GM21447 (cell line): Measurements from ENCODE around the gene TTC9C.
"Not testable (repeated sequence)": the region's sequence is repeated elsewhere in the genome, so short reads cannot be mapped to it uniquely, and the experiment has no call there.

ENCODE experiments used
- ATAC-seq: cut with Tn5 transposase; IDR thresholded peaks from one replicate; pipeline ENCODE4 v1.9.1; 2021; ENCODE audit not compliant: unreplicated experiment

The TTC9C gene

GRCh38 chr11:62749931-62750330 is 21.6 kb downstream of the TTC9C start:
- ATAC-seq, result not testable (repeated sequence)

- no peak for ATAC-seq
Observed at GRCh38 chr11:62752177-62752785, 24.0 kb downstream of the TTC9C start.

- ATAC-seq, result no peak
Observed at GRCh38 chr11:62752994-62753735, 24.9 kb downstream of the TTC9C start.

- ATAC-seq, result peak; percentile 94
Observed at GRCh38 chr11:62753736-62754603, 25.7 kb downstream of the TTC9C start, which contains the start of gene ZBTB3. Gene ZBTB3, minus strand, starts transcription at chr11:62754160. Its CDS starts 496 bp downstream, at chr11:62753664.

GRCh38 chr11:62755086-62755615 is 26.9 kb downstream of the TTC9C start:
- no peak for ATAC-seq

GRCh38 chr11:62757846-62758788 is 29.8 kb downstream of the TTC9C start:
- no peak for ATAC-seq

GRCh38 chr11:62760867-62761227 is 32.6 kb downstream of the TTC9C start:
- not testable (repeated sequence) for ATAC-seq

GRCh38 chr11:62770778-62771143 is 42.5 kb downstream of the TTC9C start:
- ATAC-seq, result no peak

GRCh38 chr11:62771144-62772021 is 43.1 kb downstream of the TTC9C start, which contains the start of gene TAF6L:
Gene TAF6L, plus strand, starts transcription at chr11:62771396. Its CDS starts 4,388 bp downstream, at chr11:62775784.
- peak; percentile 77 for ATAC-seq

- no peak for ATAC-seq
Observed at GRCh38 chr11:62774407-62774806, 46.1 kb downstream of the TTC9C start.

GRCh38 chr11:62775646-62776045 is 47.4 kb downstream of the TTC9C start:
- ATAC-seq, result no peak

GRCh38 chr11:62777389-62777788 is 49.1 kb downstream of the TTC9C start:
- no peak for ATAC-seq

GRCh38 chr11:62778441-62778840 is 50.2 kb downstream of the TTC9C start:
- no peak for ATAC-seq

GRCh38 chr11:62782753-62783152 is 54.5 kb downstream of the TTC9C start:
- ATAC-seq, result no peak

GRCh38 chr11:62786318-62787004 is 58.2 kb downstream of the TTC9C start:
- ATAC-seq, result peak; percentile 63

- peak; percentile 72 for ATAC-seq
Observed at GRCh38 chr11:62787005-62787759, 58.9 kb downstream of the TTC9C start, which contains the start of gene TMEM179B. Gene TMEM179B, plus strand, starts transcription at chr11:62787402. Its CDS starts 30 bp downstream, at chr11:62787432.
